GM21528 (cell line): Measurements from ENCODE around the gene PROCR.
"Not testable (repeated sequence)": the region's sequence is repeated elsewhere in the genome, so short reads cannot be mapped to it uniquely, and the experiment has no call there.

Experiments
- ATAC-seq: cut with Tn5 transposase; IDR thresholded peaks from one replicate; pipeline ENCODE4 v1.9.1; 2021; ENCODE audit warnings: mild to moderate bottlenecking, moderate library complexity; ENCODE audit not compliant: unreplicated experiment, low FRiP score

The PROCR gene

GRCh38 chr20:35164531-35164930 lies 7.3 kb upstream of the PROCR start:
- ATAC-seq, result not testable (repeated sequence)

GRCh38 chr20:35165221-35166185 lies 6.4 kb upstream of the PROCR start:
- ATAC-seq, result no peak

- no peak for ATAC-seq
Measured at GRCh38 chr20:35166242-35166830, 5.5 kb upstream of the PROCR start.

GRCh38 chr20:35167787-35168186 lies 4.1 kb upstream of the PROCR start:
- ATAC-seq, result no peak

DNA sequence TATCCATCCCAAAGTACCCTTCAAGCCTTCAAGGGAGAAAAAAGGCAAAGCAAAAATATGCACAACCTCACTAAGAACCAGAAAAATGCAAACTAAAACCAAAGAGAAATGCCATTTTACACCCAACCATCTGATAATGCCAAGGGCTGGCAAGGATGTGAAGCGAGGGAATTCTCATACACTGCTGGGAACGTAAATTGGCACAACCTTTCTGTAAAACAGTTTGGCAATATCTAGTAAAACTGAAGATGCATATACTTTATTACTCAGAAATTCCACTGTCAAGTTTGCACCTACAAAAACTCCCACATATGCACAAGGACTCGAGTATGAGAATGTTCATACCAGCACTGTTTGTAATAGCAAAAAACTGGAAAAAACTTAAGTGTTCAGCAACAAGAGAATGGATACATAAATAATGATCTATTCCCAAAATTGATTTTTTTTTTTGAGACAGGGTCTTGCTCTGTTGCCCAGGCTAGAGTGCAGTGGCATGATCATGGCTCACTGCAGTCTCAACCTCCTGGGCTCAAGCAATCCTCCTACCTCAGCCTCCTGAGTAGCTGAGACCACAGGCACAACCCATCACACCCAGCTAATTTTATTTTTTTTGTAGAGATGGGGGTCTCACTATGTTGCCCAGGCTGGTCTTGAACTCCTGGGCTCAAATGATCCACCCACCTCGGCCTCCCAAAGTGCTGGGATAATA lies 3.0 kb upstream of the PROCR start:
- not testable (repeated sequence) for ATAC-seq

- no peak for ATAC-seq
Measured at GRCh38 chr20:35171438-35171752, 477 bp upstream of the PROCR start.

- ATAC-seq, result no peak
Measured at GRCh38 chr20:35172434-35172806, 548 bp downstream of the PROCR start.

DNA sequence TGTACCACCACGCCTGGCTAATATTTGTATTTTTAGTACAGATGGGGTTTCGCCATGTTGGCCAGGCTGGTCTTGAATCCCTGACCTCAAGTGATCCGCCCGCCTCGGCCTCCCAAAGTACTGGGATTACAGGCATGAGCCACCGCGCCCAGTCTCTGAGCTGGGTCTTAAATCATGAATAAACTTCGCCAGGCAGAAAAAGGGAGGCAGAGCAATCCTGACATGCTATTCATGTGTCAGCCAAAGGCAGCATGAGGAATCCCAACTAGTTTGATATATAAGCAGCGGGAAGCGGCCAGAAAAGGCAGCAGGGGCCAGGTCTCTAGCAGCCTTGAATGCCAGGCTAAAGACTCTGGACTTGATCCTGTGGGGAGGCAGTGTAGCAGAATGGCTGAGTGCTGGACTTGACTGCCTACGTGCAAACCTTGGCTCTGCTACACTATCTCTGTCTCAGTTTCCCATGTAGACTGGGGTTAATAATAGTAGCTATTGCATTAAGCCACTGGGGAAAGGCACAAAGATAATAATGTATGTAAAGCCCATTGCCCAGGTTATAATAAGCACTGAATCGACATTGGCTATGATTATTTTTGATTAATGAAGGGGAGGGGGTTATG lies 1.8 kb downstream of the PROCR start:
- ATAC-seq, result no peak

GRCh38 chr20:35174458-35175216 lies 2.8 kb downstream of the PROCR start:
- ATAC-seq, result no peak

DNA sequence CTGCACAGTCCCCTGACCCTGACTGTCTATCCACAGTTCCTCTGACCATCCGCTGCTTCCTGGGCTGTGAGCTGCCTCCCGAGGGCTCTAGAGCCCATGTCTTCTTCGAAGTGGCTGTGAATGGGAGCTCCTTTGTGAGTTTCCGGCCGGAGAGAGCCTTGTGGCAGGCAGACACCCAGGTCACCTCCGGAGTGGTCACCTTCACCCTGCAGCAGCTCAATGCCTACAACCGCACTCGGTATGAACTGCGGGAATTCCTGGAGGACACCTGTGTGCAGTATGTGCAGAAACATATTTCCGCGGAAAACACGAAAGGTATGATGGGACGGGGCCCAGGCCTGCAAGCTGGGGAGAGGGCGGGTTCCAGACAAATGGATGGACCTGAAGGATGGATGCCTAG lies 4.3 kb downstream of the PROCR start:
- ATAC-seq, result no peak

DNA sequence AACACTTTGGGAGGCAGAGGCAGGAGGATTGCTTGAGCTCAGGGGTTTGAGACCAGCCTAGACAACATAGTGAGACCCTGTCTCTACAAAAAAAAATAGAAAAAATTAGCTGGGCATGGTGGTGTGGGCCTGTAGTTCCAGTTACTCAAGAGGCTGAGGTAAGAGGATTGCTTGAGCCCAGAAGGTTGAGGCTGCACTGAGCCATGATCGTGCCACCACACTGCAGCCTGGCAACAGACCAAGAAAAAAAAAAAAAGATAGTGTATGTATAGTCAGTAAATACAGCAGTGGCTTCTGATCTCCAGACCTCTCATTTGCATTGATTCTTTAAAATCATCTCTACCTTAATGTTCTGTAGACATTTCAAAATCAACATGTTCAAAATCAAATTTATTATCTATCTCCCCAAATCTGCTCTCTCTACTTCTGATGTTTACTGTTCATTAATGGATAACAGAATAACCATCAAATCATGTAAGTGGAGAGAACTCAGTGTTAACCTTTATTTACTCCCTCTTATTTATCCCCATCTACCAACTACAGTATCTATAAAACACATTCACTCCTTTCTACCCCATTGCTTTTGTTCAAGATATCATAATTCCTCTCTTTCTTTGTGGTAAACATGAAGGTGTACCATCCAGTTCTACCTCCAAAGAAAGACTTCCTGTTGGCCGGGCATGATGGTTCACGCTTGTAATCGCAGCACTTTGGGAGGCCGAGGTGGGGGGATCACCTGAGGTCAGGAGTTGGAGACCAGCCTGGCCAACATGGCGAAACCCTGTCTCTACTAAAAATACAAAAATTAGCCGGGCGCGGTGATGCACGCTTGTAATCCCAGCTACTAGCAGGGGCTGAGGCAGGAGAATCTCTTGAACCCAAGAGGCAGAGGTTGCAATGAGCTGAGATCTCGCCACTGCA lies 7.7 kb downstream of the PROCR start:
- ATAC-seq, result no peak

- ATAC-seq, result no peak
Measured at GRCh38 chr20:35180266-35180665, 8.4 kb downstream of the PROCR start.

DNA sequence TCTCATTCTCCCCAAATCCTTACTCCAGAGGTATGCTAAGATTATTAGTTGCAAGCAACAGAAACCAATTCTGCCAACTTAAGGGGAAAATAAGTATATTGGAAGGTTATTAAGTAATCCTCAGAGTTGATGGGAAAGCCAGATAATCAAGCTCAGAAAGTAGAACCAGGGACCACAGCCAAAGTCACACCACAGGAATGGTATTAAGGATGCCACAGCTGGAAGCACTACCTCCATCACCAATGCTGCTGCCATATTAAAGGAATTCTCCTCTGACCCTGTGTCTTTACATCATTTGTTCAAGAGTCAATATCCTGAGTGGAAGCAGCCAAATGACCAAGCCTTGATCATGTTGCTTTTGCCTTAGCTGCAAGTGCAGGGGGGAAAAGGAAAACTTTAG lies 9.9 kb downstream of the PROCR start:
- ATAC-seq, result no peak

GRCh38 chr20:35186691-35187289 lies 14.9 kb downstream of the PROCR start:
- ATAC-seq, result not testable (repeated sequence)

- ATAC-seq, result no peak
Measured at GRCh38 chr20:35187584-35188190, 15.8 kb downstream of the PROCR start.

DNA sequence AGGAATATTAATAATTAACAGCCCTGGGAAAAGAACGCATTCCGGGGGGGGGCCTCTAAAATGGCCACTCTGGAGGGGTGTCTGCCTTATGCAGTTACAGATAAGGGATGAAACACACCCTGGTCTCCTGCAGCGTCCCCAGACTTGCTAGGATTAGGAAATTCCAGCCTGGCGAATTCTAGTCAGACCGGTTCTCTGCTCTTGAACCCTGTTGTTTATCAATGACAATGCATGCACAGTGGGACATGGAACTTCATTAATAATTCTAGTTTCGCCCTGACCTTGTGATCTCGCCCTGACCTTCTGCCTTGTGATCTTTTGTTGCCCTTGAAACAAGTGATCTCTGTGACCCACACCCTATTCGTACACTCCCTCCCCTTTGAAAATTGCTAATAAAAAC lies 17.4 kb downstream of the PROCR start:
- not testable (repeated sequence) for ATAC-seq

GRCh38 chr20:35190556-35190955 lies 18.7 kb downstream of the PROCR start:
- no peak for ATAC-seq

GRCh38 chr20:35191419-35192117 lies 19.7 kb downstream of the PROCR start:
- no peak for ATAC-seq
